Stimulated activated naive CD8-positive, alpha-beta T cell treated with anti-CD3 and anti-CD28 coated beads, Interleukin-15, Interleukin-2, amounts not matched to agents 100 ng/mL and 50 ng/mL, for 24 hours (primary cell): Measurements from ENCODE around the gene MAML2.

Experiments used
- H3K27ac Mint-ChIP-seq: one replicate; pipeline ENCODE4 v1.8.0; 2021; ENCODE audit warnings: mild to moderate bottlenecking, mixed read lengths
- H3K27me3 Mint-ChIP-seq: one replicate; pipeline ENCODE4 v1.8.0; 2021; ENCODE audit warnings: mixed read lengths
- H3K36me3 Mint-ChIP-seq: one replicate; pipeline ENCODE4 v1.8.0; 2021; ENCODE audit warnings: low read depth, mixed read lengths
- H3K4me1 Mint-ChIP-seq: one replicate; pipeline ENCODE4 v1.8.0; 2021; ENCODE audit warnings: low read depth, mixed read lengths
- H3K4me3 Mint-ChIP-seq: one replicate; pipeline ENCODE4 v1.8.0; 2021; ENCODE audit warnings: mild to moderate bottlenecking, mixed read lengths
- H3K9me3 Mint-ChIP-seq: one replicate; pipeline ENCODE4 v1.8.0; 2021; ENCODE audit warnings: mixed read lengths

The MAML2 gene

DNA sequence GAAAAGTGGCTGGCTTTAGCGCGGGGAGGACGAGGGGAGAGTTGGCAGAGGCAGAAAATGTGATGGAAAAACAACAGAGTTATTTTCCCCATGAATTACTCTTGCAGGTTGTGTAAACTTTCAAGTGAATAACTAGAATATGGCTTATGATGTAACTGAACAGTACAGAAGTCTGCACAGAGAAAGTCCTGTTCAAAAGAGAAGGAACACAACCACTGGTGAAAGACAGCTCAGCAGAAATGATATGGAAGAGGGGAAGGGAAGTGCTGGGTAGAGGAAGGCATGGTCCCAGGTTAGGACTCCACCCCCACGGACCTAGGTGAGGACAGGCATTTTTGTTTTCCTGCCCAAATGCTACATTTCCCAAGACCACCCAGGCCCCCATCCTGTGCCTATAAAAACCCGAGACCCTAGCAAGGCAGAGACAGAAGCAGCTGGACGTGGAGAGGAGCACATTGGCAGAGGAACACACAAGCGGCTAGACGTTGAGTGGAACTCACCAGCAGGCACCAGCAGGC lies 77.7 kb downstream of the MAML2 start:
- Mint-ChIP-seq H3K36me3 (peaks cover 42% of the 10 kb centered on the region), H3K4me3 (no peak overlapping the region), H3K27me3 (no peaks in the 10 kb centered on the region), H3K9me3 (peaks cover 10% of the 10 kb centered on the region), H3K4me1 (peaks cover 88% of the 10 kb centered on the region), H3K27ac (peak overlapping the region; percentile 46)

DNA sequence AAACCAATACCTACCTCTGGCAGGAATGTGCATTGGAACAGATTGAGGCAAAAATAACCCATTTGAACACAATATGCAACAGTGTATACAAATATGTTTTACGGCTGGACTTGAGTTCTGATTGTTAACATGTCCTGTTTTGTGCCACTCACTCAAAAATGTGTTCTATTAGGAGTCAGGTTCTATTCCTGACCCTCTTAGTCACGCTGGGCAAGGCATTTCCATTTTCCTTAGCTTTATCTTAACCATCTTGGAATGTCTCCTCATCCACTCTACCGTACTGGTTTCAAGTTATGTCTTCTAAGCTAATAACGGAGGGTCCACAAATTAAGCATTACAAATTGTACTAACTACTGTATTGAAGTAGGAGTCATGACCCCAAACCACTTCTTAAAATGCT lies 78.6 kb downstream of the MAML2 start:
- H3K4me3 Mint-ChIP-seq, result no peak overlapping the region
- peaks cover 34% of the 10 kb centered on the region for H3K36me3 Mint-ChIP-seq
- H3K27ac Mint-ChIP-seq, result no peak overlapping the region
- peaks cover 91% of the 10 kb centered on the region for H3K4me1 Mint-ChIP-seq
- H3K27me3 Mint-ChIP-seq, result no peaks in the 10 kb centered on the region
- peaks cover 4% of the 10 kb centered on the region for H3K9me3 Mint-ChIP-seq

DNA sequence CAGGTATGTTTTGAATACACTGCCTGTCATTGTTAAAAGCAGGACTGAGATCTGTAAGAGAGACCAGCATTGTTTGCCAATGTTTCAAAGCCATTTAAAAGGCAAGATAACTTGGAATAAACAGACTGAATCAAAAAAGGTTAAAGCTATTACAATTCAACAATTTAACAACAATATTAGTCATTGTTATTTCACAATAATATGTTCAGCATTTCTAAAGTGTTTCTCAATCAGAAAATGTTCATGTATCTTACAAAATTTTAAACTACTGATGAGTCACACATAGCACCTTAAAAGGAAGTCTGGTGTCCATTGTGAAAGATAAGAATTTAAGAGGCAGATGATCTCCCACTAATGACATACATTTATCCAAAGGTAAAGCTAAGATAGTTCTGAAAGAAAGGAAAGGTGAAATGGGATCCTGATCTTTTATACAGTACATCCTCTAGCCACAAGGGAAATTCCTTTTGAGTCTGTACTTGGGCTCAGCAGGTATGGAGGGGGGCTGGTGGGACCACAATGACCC lies 79.7 kb downstream of the MAML2 start:
- Mint-ChIP-seq H3K27ac (peak overlapping the region; percentile 36), H3K36me3 (peaks cover 23% of the 10 kb centered on the region), H3K27me3 (no peaks in the 10 kb centered on the region), H3K4me3 (peak overlapping the region; percentile 7), H3K4me1 (peaks cover 91% of the 10 kb centered on the region), H3K9me3 (no peaks in the 10 kb centered on the region)

DNA sequence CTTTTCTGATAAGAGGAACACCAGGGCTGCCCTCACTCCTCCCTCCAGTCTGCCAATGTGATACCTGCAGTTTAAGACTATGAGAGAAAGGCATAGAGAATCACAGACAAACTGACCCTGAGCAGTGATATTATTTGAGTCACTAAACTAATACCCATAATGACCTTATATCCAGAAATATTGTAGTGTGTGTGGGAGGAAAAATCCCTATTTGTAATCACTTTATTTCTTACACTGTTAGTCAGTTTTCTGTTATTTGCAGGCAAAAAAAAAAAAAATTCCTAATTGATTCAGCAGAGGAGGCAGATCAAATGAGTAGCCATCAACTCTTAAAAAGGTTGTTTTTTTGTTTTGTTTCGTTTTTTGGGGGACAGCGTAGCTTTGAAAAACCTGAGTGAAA lies 82.5 kb downstream of the MAML2 start:
- Mint-ChIP-seq H3K27ac (peak overlapping the region; percentile 78), H3K9me3 (no peaks in the 10 kb centered on the region), H3K36me3 (peaks cover 27% of the 10 kb centered on the region), H3K4me3 (no peak overlapping the region), H3K4me1 (peaks cover 91% of the 10 kb centered on the region), H3K27me3 (no peaks in the 10 kb centered on the region)

DNA sequence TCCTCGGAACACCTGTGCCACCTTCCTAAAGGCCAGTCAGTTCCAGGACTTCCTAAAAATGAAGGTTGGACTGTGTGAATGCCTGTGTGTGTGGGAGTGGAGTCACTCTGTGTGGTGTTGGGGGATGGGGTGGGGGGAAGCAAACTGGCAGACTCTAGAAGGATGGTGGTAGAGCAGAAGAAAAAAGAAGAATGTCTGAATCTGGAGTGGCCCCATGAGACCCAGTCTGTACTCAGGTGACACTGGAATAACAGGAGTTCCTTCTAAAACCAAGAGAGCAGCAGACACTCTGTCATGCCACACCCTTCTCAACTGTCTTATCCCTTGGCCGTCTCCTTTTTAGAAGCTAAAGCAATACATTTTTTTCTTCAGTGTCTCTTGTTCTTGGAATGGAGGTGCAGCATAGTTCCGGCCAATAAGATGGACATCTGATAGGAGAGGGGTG lies 82.9 kb downstream of the MAML2 start:
- Mint-ChIP-seq H3K4me3 (no peak overlapping the region), H3K27me3 (no peaks in the 10 kb centered on the region), H3K4me1 (peaks cover 91% of the 10 kb centered on the region), H3K27ac (peak overlapping the region; percentile 78), H3K36me3 (peaks cover 30% of the 10 kb centered on the region), H3K9me3 (no peaks in the 10 kb centered on the region)

GRCh38 chr11:96259134-96259830 lies 83.7 kb downstream of the MAML2 start:
- Mint-ChIP-seq H3K9me3 (no peaks in the 10 kb centered on the region), H3K4me1 (peaks cover 91% of the 10 kb centered on the region), H3K4me3 (peak overlapping the region; percentile 24), H3K27ac (peak overlapping the region; percentile 96), H3K27me3 (no peaks in the 10 kb centered on the region), H3K36me3 (peaks cover 26% of the 10 kb centered on the region)

DNA sequence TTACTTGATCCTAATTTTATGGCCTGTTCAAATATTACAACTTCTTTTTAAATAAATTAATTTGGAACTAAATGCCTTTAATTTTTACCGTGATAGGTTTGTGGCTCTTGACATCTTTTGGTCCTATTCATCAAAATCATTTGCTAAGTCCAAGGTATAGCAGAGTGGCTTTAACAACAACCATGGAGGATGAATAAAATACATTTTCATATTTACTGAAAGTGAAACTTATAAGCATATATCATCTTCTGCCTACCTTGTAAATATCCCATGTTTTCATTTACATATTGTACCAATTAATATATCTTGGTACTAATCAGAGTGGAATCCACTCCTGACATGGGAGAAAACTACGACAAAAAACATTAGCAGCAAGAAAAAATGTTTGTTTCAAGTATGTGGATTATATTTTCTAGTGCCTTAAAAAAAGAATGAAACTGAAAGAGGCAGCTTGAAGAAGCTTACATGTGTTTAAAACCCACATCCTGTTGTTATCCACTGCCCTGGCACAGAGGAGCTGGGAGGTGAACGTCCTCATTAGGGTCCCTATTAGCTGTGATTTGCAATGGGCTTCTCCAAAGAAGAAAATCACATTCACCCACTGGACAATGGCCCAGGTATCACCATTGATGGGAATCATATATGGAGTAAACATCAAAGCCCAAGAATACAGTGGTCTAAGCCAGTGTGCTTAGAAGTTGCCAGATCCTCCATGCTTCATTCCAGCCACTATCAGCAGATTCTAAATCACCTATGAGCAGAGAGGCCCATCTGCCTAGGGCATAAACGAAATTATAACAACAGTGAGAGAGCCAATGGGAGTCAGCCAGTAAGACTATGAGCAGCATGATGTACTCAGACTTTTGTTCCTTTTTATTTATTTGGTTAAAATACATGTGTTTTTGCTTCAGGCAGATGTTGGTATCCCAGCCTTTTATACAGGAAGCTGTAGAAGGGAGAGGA lies 84.7 kb downstream of the MAML2 start:
- no peaks in the 10 kb centered on the region for H3K27me3 Mint-ChIP-seq
- H3K4me3 Mint-ChIP-seq, result peak overlapping the region; percentile 75
- H3K36me3 Mint-ChIP-seq, result peaks cover 24% of the 10 kb centered on the region
- peaks cover 91% of the 10 kb centered on the region for H3K4me1 Mint-ChIP-seq
- peak overlapping the region; percentile 96 for H3K27ac Mint-ChIP-seq
- no peaks in the 10 kb centered on the region for H3K9me3 Mint-ChIP-seq

- Mint-ChIP-seq H3K4me3 (peak overlapping the region; percentile 75), H3K36me3 (peaks cover 26% of the 10 kb centered on the region), H3K4me1 (peaks cover 96% of the 10 kb centered on the region), H3K27ac (peak overlapping the region; percentile 96), H3K9me3 (no peaks in the 10 kb centered on the region), H3K27me3 (no peaks in the 10 kb centered on the region)
Measured at GRCh38 chr11:96257036-96257435, 86.0 kb downstream of the MAML2 start.

- peaks cover 97% of the 10 kb centered on the region for H3K4me1 Mint-ChIP-seq
- H3K9me3 Mint-ChIP-seq, result no peaks in the 10 kb centered on the region
Measured at GRCh38 chr11:96256215-96257011, 86.6 kb downstream of the MAML2 start.

DNA sequence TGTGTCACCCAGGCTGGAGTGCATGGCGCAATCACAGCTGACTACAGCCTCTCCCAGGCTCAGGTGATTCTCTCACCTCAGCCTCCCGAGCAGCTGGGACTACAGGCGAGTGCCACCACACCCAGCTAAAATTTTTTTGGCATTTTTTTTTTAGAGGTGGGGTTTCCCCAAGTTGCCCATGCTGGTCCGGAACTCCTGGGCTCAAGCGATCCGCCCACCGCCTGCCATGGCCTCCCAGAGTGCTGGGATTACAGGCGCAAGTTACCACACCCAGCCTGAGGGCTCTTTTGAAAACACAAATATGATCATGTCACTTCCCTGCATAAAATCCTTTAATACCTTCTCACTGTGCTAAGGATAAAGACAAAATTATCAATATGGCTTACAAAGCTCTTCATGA lies 88.1 kb downstream of the MAML2 start:
- peaks cover 95% of the 10 kb centered on the region for H3K4me1 Mint-ChIP-seq
- peak overlapping the region; percentile 81 for H3K4me3 Mint-ChIP-seq
- peak overlapping the region; percentile 88 for H3K27ac Mint-ChIP-seq
- H3K9me3 Mint-ChIP-seq, result no peaks in the 10 kb centered on the region
- H3K36me3 Mint-ChIP-seq, result peaks cover 30% of the 10 kb centered on the region
- H3K27me3 Mint-ChIP-seq, result no peaks in the 10 kb centered on the region

More at GRCh38 chr11:96256215-96257011, 86.6 kb downstream of the MAML2 start:
- Mint-ChIP-seq H3K27ac (peak overlapping the region; percentile 96), H3K4me3 (peak overlapping the region; percentile 71), H3K36me3 (peaks cover 25% of the 10 kb centered on the region), H3K27me3 (no peaks in the 10 kb centered on the region)

DNA sequence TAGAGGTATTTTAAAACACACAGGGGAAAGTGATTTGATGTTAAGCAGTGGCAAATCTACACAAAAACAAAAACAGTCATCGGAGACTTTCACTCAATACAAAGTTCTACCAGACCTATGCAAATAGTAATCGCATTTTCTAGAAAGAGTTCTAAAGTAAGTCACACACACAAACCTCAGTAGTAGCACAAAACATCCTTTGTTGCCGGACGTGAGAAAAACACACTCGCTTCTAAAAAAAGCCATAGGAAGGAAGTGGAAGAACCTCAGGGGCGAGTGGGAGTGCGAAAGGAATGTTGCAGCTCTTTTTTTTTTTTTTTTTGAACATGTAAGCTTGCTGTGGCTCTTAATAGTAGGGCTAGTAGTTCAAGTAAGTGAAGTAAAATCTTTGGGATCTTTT lies 88.9 kb downstream of the MAML2 start:
- peak overlapping the region; percentile 81 for H3K4me3 Mint-ChIP-seq
- H3K36me3 Mint-ChIP-seq, result peaks cover 30% of the 10 kb centered on the region
- peak overlapping the region; percentile 88 for H3K27ac Mint-ChIP-seq
- no peaks in the 10 kb centered on the region for H3K27me3 Mint-ChIP-seq
- H3K9me3 Mint-ChIP-seq, result no peaks in the 10 kb centered on the region
- peaks cover 95% of the 10 kb centered on the region for H3K4me1 Mint-ChIP-seq

DNA sequence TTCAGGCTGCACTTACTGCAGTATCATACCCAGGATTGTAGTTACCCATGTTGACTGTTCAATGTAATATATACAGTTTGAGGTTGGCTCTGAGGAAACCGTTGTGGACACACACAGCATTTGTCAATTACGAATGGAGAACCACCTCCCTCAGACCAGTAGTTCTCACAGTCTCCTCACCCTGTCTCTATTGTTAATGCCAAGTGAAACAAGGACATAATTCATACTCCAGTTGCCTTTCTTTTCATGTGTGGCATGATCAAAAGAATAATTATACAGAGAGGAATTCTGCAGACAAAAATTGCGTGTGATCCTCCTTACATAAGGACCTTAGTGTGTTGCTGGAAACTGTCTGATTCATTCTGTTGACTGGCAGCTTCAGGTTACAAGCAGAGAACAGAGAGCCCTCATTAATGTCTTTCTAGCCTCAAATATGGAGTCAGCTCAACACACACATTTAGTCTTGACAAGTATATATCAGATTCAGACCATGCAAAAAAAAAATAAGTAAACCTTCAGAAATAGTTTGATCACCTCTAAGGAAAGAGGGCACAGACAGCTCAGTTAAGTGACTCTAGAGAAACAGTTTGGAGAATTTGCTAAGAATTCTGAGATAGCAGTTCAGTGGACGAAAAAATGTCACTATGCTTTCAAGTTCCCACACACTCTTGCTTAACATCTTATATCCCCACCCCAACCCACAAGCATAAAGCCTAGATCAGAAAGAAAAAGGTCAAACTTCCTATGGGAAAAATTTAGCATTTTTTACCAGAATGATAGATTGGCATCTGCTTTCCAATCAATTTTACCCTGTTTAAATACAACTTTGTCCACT lies 96.1 kb downstream of the MAML2 start:
- H3K4me1 Mint-ChIP-seq, result peaks cover 87% of the 10 kb centered on the region
- H3K9me3 Mint-ChIP-seq, result no peaks in the 10 kb centered on the region
- H3K4me3 Mint-ChIP-seq, result peak overlapping the region; percentile 67
- H3K27me3 Mint-ChIP-seq, result no peaks in the 10 kb centered on the region
- peak overlapping the region; percentile 87 for H3K27ac Mint-ChIP-seq
- peaks cover 5% of the 10 kb centered on the region for H3K36me3 Mint-ChIP-seq

DNA sequence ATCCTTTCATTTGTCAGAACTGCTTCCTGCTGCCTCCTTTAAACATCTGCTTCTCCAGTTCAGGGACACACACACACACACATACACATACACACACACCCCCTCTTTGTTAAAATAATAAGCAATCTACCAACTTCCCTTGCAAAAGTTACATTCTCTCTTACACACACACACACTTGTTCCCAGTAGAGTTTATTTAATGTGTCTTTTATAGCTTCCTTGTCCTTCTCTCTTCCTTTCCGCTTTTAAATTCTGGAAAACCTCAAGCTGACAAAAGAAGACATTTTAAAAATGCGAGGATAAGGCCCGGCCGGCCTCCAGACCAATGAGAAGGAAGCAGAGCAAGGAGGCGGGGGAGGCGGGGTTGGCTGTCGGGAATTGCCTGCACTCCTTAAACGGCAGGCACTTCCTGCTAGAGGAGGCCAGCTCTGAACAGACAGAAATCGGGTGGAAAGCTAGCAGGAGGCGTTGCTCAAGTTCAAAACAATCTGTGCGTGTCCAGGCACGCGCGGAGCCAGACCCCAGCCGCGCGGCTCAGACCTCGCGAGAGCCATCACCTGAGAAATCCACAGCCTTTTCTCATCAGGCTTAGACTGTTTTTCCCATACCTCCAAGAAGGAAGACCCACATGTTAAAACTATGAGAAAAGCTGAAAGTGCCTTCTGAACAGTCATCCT lies 99.9 kb downstream of the MAML2 start:
- Mint-ChIP-seq H3K27ac (peak overlapping the region; percentile 97), H3K4me3 (peak overlapping the region; percentile 88), H3K9me3 (no peaks in the 10 kb centered on the region), H3K27me3 (no peaks in the 10 kb centered on the region), H3K4me1 (peaks cover 68% of the 10 kb centered on the region), H3K36me3 (no peaks in the 10 kb centered on the region)
